HCT116 (cell line): ENCODE measurements around the gene TIMM44. TPM values are rescaled to one million over a fixed set of nuclear protein-coding genes. Genes with fewer than 3 reads are reported as not detected.
"Not testable (repeated sequence)": the region's sequence is repeated elsewhere in the genome, so short reads cannot be mapped to it uniquely, and the experiment has no call there.

ENCODE experiments used
- ATAC-seq: fragments of 200-7000 bp; cut with Tn5 transposase; 2 replicates; pipeline ENCODE4 v1.9.1; 2020; ENCODE audit warnings: mild to moderate bottlenecking, moderate library complexity
- BruUV-seq: library from RNA; stranded (reverse); fragments of 400-500 nt; replicated peaks from 2 replicates; lab custom pipeline; 2021; lab: Mats Ljungman, UMichigan
- CTCF ChIA-PET: fragments of 300-600 bp; sonication (Branson Sonifier 250); formaldehyde crosslinking; loops from one replicate; lab custom pipeline; 2021; ENCODE audit warnings: antibody characterized with exemption; lab: Charles Lee
- POLR2A ChIA-PET: fragments of 300-600, 350-600 bp; sonication (Branson Sonifier 250); formaldehyde crosslinking; loops from one replicate; lab custom pipeline; 2021; ENCODE audit warnings: antibody characterized with exemption; lab: Charles Lee
- RAD21 ChIA-PET, 2 experiments: fragments of 300-600 bp; sonication (Branson Sonifier 250); formaldehyde crosslinking; loops; one replicate each; lab custom pipeline; 2023; ENCODE audit warnings: low total read pairs in 2 of 2; ENCODE audit not compliant: uncharacterized antibody in 2 of 2, unreplicated experiment in 2 of 2, low non-redundant PET in 1 of 2; lab: Charles Lee
- DNase-seq: peaks from one replicate; pipeline ENCODE4 v3.0.0-alpha.2; 2010; ENCODE audit warnings: low read depth, low spot score
- H2AFZ ChIP-seq: fragments of 200-600 bp; shearing (Covaris generic), sonication (generic); 2 replicates; pipeline ENCODE4 v1.6.1; 2017; ENCODE audit warnings: low read depth, mixed run types, mixed read lengths, antibody characterized with exemption, low read length; ENCODE audit not compliant: poor library complexity, severe bottlenecking
- H3K27ac ChIP-seq: 2 replicates; pipeline ENCODE4 v1.5.1; 2012; ENCODE audit warnings: low read depth, low read length
- H3K27me3 ChIP-seq: fragments of 200-600 bp; sonication (generic); 2 replicates; pipeline ENCODE4 v1.6.1; 2016; ENCODE audit warnings: mixed run types, low read length, mixed read lengths; ENCODE audit not compliant: insufficient read depth
- H3K36me3 ChIP-seq, 2 experiments: fragments of 200-500 bp in 1 of 2; fragments of 200-600 bp in 1 of 2; sonication (Bioruptor generic) in 1 of 2; sonication (generic) in 1 of 2; 2 replicates each; pipeline versions ENCODE4 v1.5.1 to v1.6.1; 2014 to 2016; ENCODE audit warnings: low read length in 2 of 2, inconsistent platforms in 1 of 2, mixed read lengths in 1 of 2, mixed run types in 1 of 2; ENCODE audit not compliant: insufficient read depth in 2 of 2, control insufficient read depth in 1 of 2
- H3K4me1 ChIP-seq, 2 experiments: fragments of 200-600 bp in 1 of 2; sonication (generic) in 1 of 2; 2 replicates each; pipeline versions ENCODE4 v1.5.1 to v1.6.1; 2012 to 2017; ENCODE audit warnings: low read length in 2 of 2, inconsistent platforms in 1 of 2, mild to moderate bottlenecking in 1 of 2, mixed read lengths in 1 of 2, mixed run types in 1 of 2, moderate library complexity in 1 of 2; ENCODE audit not compliant: insufficient read depth in 2 of 2, control insufficient read depth in 1 of 2
- H3K4me2 ChIP-seq: fragments of 200-600 bp; sonication (generic); 2 replicates; pipeline ENCODE4 v1.6.1; 2017; ENCODE audit warnings: mixed run types, low read length, mixed read lengths
- H3K4me3 ChIP-seq, 2 experiments: fragments of 200-600 bp in 1 of 2; sonication (generic) in 1 of 2; replicated peaks in 1 of 2; 2 replicates each; pipeline ENCODE4 v1.5.1; 2011 to 2016; ENCODE audit warnings: low read length in 2 of 2, control low read depth in 1 of 2, low read depth in 1 of 2, mild to moderate bottlenecking in 1 of 2, mixed read lengths in 1 of 2, mixed run types in 1 of 2
- H3K79me2 ChIP-seq: fragments of 200-600 bp; sonication (generic); 2 replicates; pipeline ENCODE4 v1.6.1; 2017; ENCODE audit warnings: mild to moderate bottlenecking, mixed run types, low read length, moderate library complexity, mixed read lengths; ENCODE audit not compliant: insufficient read depth
- H3K9ac ChIP-seq: fragments of 200-600 bp; sonication (generic); 2 replicates; pipeline ENCODE4 v1.6.1; 2016; ENCODE audit warnings: low read length, mixed read lengths
- H3K9me2 ChIP-seq: fragments of 200-600 bp; sonication (generic), shearing (Covaris generic); 2 replicates; pipeline ENCODE4 v1.6.1; 2017; ENCODE audit warnings: mixed run types, mild to moderate bottlenecking, moderate library complexity; ENCODE audit not compliant: insufficient read depth
- H3K9me3 ChIP-seq, 2 experiments: fragments of 200-500 bp in 1 of 2; fragments of 200-600 bp in 1 of 2; sonication (Bioruptor generic) in 1 of 2; sonication (generic) in 1 of 2; 2 replicates each; pipeline ENCODE4 v1.6.1; 2014 to 2017; ENCODE audit warnings: low read length in 2 of 2, mixed read lengths in 2 of 2, inconsistent platforms in 1 of 2, low read depth in 1 of 2, mild to moderate bottlenecking in 1 of 2, mixed run types in 1 of 2, moderate library complexity in 1 of 2; ENCODE audit not compliant: control insufficient read depth in 1 of 2, insufficient read depth in 1 of 2
- H4K20me1 ChIP-seq: fragments of 200-600 bp; sonication (generic), shearing (Covaris generic); 2 replicates; pipeline ENCODE4 v1.6.1; 2017; ENCODE audit warnings: mixed run types, mild to moderate bottlenecking, moderate library complexity; ENCODE audit not compliant: insufficient read depth
- EGR1 ChIP-seq: IDR thresholded peaks from 2 replicates; pipeline ENCODE4 v1.6.1; 2012; ENCODE audit warnings: low read depth
- EZH2 ChIP-seq: fragments of 200-600 bp; sonication (generic); IDR thresholded peaks from 2 replicates; pipeline ENCODE4 v1.6.1; 2017; ENCODE audit warnings: antibody characterized with exemption, mixed run types
- FOSL1 ChIP-seq: IDR thresholded peaks from 2 replicates; pipeline ENCODE4 v1.6.1; 2012; ENCODE audit warnings: low read depth
- JUND ChIP-seq: IDR thresholded peaks from 2 replicates; pipeline ENCODE4 v1.6.1; 2012
- POLR2A ChIP-seq: IDR thresholded peaks from 2 replicates; pipeline ENCODE4 v1.7.0; 2011; ENCODE audit warnings: borderline replicate concordance; ENCODE audit not compliant: insufficient read depth, insufficient read length; ENCODE audit errors: extremely low read depth
- TCF7L2 ChIP-seq: IDR thresholded peaks from 2 replicates; pipeline ENCODE4 v1.7.0; 2011; ENCODE audit warnings: borderline replicate concordance, inconsistent platforms; ENCODE audit not compliant: insufficient read depth, insufficient read length; ENCODE audit errors: extremely low read depth
- YY1 ChIP-seq: IDR thresholded peaks from 2 replicates; pipeline ENCODE4 v1.6.1; 2011; ENCODE audit warnings: low read length, low read depth, moderate library complexity, mild to moderate bottlenecking; ENCODE audit not compliant: insufficient replicate concordance; ENCODE audit errors: extremely low read depth
- ZFX ChIP-seq: fragments of 450-650 bp; IDR thresholded peaks from 2 replicates; pipeline ENCODE4 v1.6.1; 2017
- intact Hi-C: fragments of 100-400 bp; cut with micrococcal nuclease; formaldehyde crosslinking; loops from 2 replicates; pipeline ENCODE4 v1.10.0; 2022
- total RNA-seq: library from RNA; stranded (reverse); gene quantifications from one replicate; pipeline ENCODE4 v1.2.1, GENCODE V29; 2021; ENCODE audit not compliant: unreplicated experiment
- TF ChIP-seq, protein P1 (sequence below): IDR thresholded peaks from 2 replicates; pipeline ENCODE4 v1.6.1; 2012; ENCODE audit warnings: low read depth
- TF ChIP-seq, protein P2 (sequence below): IDR thresholded peaks from 2 replicates; pipeline ENCODE4 v1.6.1; 2011; ENCODE audit warnings: mild to moderate bottlenecking, low read length, moderate library complexity; ENCODE audit not compliant: insufficient replicate concordance; ENCODE audit errors: extremely low read depth

TIMM44 gene
- total RNA-seq, 1 experiment from 2014 or later: 136 TPM

DNA sequence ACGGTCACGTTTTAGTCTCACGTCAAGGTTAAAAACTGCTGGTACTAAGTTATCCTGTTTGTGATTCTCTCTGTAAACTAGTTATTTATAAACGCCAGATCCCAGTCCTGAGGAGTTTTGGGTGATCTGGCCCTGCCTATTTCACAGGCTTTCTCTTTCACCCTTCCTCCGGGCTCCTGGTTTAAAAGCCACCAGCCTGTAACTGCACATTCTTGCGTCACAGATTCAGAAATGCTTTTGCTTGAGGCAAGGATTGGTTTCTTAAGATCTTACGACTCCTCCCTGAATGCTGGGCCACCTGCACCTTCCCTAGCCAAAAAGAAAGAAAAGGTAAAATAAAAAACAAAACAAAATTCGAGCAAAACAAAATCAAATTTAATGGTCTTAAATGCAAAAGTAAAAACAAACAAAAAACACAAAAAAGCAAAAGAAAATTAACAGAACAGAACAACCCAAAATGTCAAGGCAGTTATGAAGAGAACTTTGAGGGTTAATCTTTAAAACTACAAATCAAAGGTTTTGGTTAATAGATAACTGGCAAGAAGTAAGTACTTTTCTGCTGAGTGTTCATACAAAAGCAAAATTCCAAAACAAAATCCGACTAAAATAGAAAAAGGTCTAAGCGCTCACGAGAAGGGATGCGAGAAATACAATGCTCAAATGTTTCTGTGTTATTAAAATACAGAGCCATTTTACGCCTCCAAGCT lies 18.6 kb upstream of the TIMM44 start:
- Histone ChIP-seq H3K36me3 (peaks cover 34 to 46% of the 10 kb centered on the region in 2 experiments; a peak in 3 of 4 replicates), H3K27ac (no peak overlapping the region), H3K27me3 (no peaks in the 10 kb centered on the region), H3K4me3 (no peak overlapping the region), H2AFZ (no peak overlapping the region), H3K4me2 (no peak overlapping the region), H3K9ac (no peak overlapping the region), H3K79me2 (0 out of 2 replicates have a peak, but pooled peaks cover 7% of the 10 kb centered on the region), H4K20me1 (0 out of 2 replicates have a peak, but pooled peaks cover 3% of the 10 kb centered on the region), H3K4me1 (no peaks in the 10 kb centered on the region), H3K9me3 (no peaks in the 10 kb centered on the region), H3K9me2 (no peaks in the 10 kb centered on the region)
- DNase-seq: no peak
- ChIA-PET POLR2A (no interaction called here), RAD21 (no interaction called here), CTCF (interaction anchor here (1.1 kb wide), 1 partner anchor 18 kb away, joined by 4 read pairs; no protein-coding TSS in a partner anchor)
- BruUV-seq: no TSS peak
- TF ChIP-seq JUND (no peak), FOSL1 (no peak), EGR1 (no peak), EZH2 (no peak), YY1 (no peak), ZFX (no peak), POLR2A (no peak), TCF7L2 (no peak)
- TF ChIP-seq, protein P1, sequence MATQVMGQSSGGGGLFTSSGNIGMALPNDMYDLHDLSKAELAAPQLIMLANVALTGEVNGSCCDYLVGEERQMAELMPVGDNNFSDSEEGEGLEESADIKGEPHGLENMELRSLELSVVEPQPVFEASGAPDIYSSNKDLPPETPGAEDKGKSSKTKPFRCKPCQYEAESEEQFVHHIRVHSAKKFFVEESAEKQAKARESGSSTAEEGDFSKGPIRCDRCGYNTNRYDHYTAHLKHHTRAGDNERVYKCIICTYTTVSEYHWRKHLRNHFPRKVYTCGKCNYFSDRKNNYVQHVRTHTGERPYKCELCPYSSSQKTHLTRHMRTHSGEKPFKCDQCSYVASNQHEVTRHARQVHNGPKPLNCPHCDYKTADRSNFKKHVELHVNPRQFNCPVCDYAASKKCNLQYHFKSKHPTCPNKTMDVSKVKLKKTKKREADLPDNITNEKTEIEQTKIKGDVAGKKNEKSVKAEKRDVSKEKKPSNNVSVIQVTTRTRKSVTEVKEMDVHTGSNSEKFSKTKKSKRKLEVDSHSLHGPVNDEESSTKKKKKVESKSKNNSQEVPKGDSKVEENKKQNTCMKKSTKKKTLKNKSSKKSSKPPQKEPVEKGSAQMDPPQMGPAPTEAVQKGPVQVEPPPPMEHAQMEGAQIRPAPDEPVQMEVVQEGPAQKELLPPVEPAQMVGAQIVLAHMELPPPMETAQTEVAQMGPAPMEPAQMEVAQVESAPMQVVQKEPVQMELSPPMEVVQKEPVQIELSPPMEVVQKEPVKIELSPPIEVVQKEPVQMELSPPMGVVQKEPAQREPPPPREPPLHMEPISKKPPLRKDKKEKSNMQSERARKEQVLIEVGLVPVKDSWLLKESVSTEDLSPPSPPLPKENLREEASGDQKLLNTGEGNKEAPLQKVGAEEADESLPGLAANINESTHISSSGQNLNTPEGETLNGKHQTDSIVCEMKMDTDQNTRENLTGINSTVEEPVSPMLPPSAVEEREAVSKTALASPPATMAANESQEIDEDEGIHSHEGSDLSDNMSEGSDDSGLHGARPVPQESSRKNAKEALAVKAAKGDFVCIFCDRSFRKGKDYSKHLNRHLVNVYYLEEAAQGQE: no peak
- TF ChIP-seq, protein P2, sequence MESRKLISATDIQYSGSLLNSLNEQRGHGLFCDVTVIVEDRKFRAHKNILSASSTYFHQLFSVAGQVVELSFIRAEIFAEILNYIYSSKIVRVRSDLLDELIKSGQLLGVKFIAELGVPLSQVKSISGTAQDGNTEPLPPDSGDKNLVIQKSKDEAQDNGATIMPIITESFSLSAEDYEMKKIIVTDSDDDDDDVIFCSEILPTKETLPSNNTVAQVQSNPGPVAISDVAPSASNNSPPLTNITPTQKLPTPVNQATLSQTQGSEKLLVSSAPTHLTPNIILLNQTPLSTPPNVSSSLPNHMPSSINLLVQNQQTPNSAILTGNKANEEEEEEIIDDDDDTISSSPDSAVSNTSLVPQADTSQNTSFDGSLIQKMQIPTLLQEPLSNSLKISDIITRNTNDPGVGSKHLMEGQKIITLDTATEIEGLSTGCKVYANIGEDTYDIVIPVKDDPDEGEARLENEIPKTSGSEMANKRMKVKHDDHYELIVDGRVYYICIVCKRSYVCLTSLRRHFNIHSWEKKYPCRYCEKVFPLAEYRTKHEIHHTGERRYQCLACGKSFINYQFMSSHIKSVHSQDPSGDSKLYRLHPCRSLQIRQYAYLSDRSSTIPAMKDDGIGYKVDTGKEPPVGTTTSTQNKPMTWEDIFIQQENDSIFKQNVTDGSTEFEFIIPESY: no peak
- intact Hi-C loops: no loop called here
- no peak for ATAC-seq

DNA sequence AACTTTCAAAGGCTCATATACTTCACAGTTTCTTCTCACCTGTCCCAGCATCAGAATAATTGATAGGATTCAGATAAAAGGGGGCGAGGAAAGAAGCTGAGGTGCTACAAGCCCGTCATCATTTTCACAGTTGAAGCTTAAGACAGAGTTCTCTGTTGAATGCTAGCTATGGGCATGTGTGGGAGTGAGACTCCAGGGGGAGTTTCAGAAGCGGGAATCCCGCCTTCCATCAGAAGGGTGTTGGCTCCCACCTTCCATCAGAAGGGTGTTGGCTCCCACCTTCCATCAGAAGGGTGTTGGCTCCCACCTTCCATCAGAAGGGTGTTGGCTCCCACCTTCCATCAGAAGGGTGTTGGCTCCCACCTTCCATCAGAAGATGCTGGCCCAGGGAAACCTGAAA lies 17.6 kb upstream of the TIMM44 start:
- H4K20me1 ChIP-seq, BruUV-seq, H2AFZ ChIP-seq, H3K79me2 ChIP-seq, intact Hi-C loops, H3K9me3 ChIP-seq, H3K4me2 ChIP-seq, POLR2A ChIA-PET, H3K4me1 ChIP-seq, H3K27me3 ChIP-seq, H3K9me2 ChIP-seq, H3K9ac ChIP-seq, RAD21 ChIA-PET, ATAC-seq, H3K4me3 ChIP-seq, H3K27ac ChIP-seq, DNase-seq: not testable (repeated sequence)
- peaks cover 26 to 36% of the 10 kb centered on the region in 2 experiments; a peak in 3 of 4 replicates for H3K36me3 ChIP-seq
- CTCF ChIA-PET: interaction anchor here (0.7 to 1.2 kb wide), 2 partner anchors 10 to 17 kb away, joined by 3 to 4 read pairs; no protein-coding TSS in a partner anchor
